Measurements from ENCODE around the gene CXorf65.

CXorf65 gene

GRCh38 chrX:71106427-71106826 lies at the start of gene CXorf65:
Gene CXorf65, minus strand, starts transcription at chrX:71106740. Its CDS starts 184 bp downstream, at chrX:71106556.
- Histone ChIP-seq H3K4me3 (ENCODE audit: low read length) (no peak within 1 kb of the TSS), H3K4me1 (ENCODE audit: low read length) (peaks cover 14% of the 10 kb centered on the region), H4K20me1 (ENCODE audit: insufficient read depth, low read length) (no peaks in the 10 kb centered on the region), H3F3A (ENCODE audit: insufficient read depth, low read length) (no peaks in the 10 kb centered on the region), H2AFZ (ENCODE audit: low read length) (no peak within 1 kb of the TSS), H3K79me2 (ENCODE audit: low read length) (peaks cover 16% of the 10 kb centered on the region), H3K9me2 (replicated peaks; ENCODE audit: insufficient read depth, low read length) (no peaks in the 10 kb centered on the region), H3K27me3 (replicated peaks; ENCODE audit: insufficient read depth, low read length) (no peaks in the 10 kb centered on the region), H3K4me2 (ENCODE audit: low read depth, low read length) (no peak within 1 kb of the TSS), H3K9ac (ENCODE audit: low read length) (no peak within 1 kb of the TSS), H3K36me3 (replicated peaks; ENCODE audit: insufficient read depth, low read length) (no peaks in the 10 kb centered on the region), H3K9me3 (replicated peaks; ENCODE audit: insufficient read depth, low read length) (no peaks in the 10 kb centered on the region), H3K27ac (ENCODE audit: low read length) (no peak within 1 kb of the TSS)
- DNase-seq, result no peak
- no peak for TF ChIP-seq CTCF (IDR thresholded peaks at IDR 0.05; ENCODE audit: low read length)
- no peak for TF ChIP-seq EZH2phosphoT487 (IDR thresholded peaks at IDR 0.05; ENCODE audit: low read length)
- TF ChIP-seq EZH2 (optimal IDR thresholded peaks at IDR 0.05; ENCODE audit: low read depth, low read length), result no peak

GRCh38 chrX:71154641-71155040 lies 48.1 kb upstream of the CXorf65 start:
- no peaks in the 10 kb centered on the region for H3K27me3 ChIP-seq (replicated peaks; ENCODE audit: insufficient read depth, low read length)
- H3K9me2 ChIP-seq (replicated peaks; ENCODE audit: insufficient read depth, low read length), result no peaks in the 10 kb centered on the region
- no peaks in the 10 kb centered on the region for H3F3A ChIP-seq (ENCODE audit: insufficient read depth, low read length)
- no peak overlapping the region for H2AFZ ChIP-seq (ENCODE audit: low read length)
- H3K9ac ChIP-seq (ENCODE audit: low read length), result no peak overlapping the region
- no peaks in the 10 kb centered on the region for H3K36me3 ChIP-seq (replicated peaks; ENCODE audit: insufficient read depth, low read length)
- no peaks in the 10 kb centered on the region for H3K79me2 ChIP-seq (ENCODE audit: low read length)
- no peaks in the 10 kb centered on the region for H3K4me1 ChIP-seq (ENCODE audit: low read length)
- no peak overlapping the region for H3K27ac ChIP-seq (ENCODE audit: low read length)
- H4K20me1 ChIP-seq (ENCODE audit: insufficient read depth, low read length), result no peaks in the 10 kb centered on the region
- H3K4me2 ChIP-seq (ENCODE audit: low read depth, low read length), result no peak overlapping the region
- TF ChIP-seq EZH2phosphoT487 (IDR thresholded peaks at IDR 0.05; ENCODE audit: low read length), result no peak
- no peak for TF ChIP-seq CTCF (IDR thresholded peaks at IDR 0.05; ENCODE audit: low read length)
- TF ChIP-seq EZH2 (optimal IDR thresholded peaks at IDR 0.05; ENCODE audit: low read depth, low read length), result no peak
- no peak overlapping the region for H3K4me3 ChIP-seq (ENCODE audit: low read length)
- no peak for DNase-seq
- no peaks in the 10 kb centered on the region for H3K9me3 ChIP-seq (replicated peaks; ENCODE audit: insufficient read depth, low read length)

- no peak overlapping the region for H3K9ac ChIP-seq (ENCODE audit: low read length)
- H3K79me2 ChIP-seq (ENCODE audit: low read length), result no peaks in the 10 kb centered on the region
- DNase-seq, result no peak
- no peak overlapping the region for H2AFZ ChIP-seq (ENCODE audit: low read length)
- no peaks in the 10 kb centered on the region for H4K20me1 ChIP-seq (ENCODE audit: insufficient read depth, low read length)
- no peaks in the 10 kb centered on the region for H3K9me2 ChIP-seq (replicated peaks; ENCODE audit: insufficient read depth, low read length)
- no peak overlapping the region for H3K4me2 ChIP-seq (ENCODE audit: low read depth, low read length)
- no peaks in the 10 kb centered on the region for H3K36me3 ChIP-seq (replicated peaks; ENCODE audit: insufficient read depth, low read length)
- H3K27me3 ChIP-seq (replicated peaks; ENCODE audit: insufficient read depth, low read length), result no peaks in the 10 kb centered on the region
- TF ChIP-seq CTCF (IDR thresholded peaks at IDR 0.05; ENCODE audit: low read length), result no peak
- no peak for TF ChIP-seq EZH2phosphoT487 (IDR thresholded peaks at IDR 0.05; ENCODE audit: low read length)
- no peak for TF ChIP-seq EZH2 (optimal IDR thresholded peaks at IDR 0.05; ENCODE audit: low read depth, low read length)
- no peak overlapping the region for H3K4me3 ChIP-seq (ENCODE audit: low read length)
- no peaks in the 10 kb centered on the region for H3F3A ChIP-seq (ENCODE audit: insufficient read depth, low read length)
- H3K27ac ChIP-seq (ENCODE audit: low read length), result no peak overlapping the region
- H3K9me3 ChIP-seq (replicated peaks; ENCODE audit: insufficient read depth, low read length), result no peaks in the 10 kb centered on the region
- H3K4me1 ChIP-seq (ENCODE audit: low read length), result no peaks in the 10 kb centered on the region
These were observed 47.7 kb upstream of the CXorf65 start for GRCh38 chrX:71154196-71154595.

All from MM.1S (cell line).